A549 (cell line): Measurements from ENCODE around the gene PVALEF. TPM values are rescaled to one million over a fixed set of nuclear protein-coding genes. Genes with fewer than 3 reads are reported as not detected.

Experiments
- ATAC-seq, 2 experiments: fragments of 200-7000 bp in 1 of 2; fragments of >200 bp in 1 of 2; cut with Nextera tagmentation in 1 of 2; cut with Tn5 transposase in 1 of 2; 3 replicates each; pipeline versions ENCODE4 v1.8.0 to v1.9.1; 2018 to 2020; ENCODE audit warnings: mild to moderate bottlenecking in 1 of 2, moderate library complexity in 1 of 2
- CTCF ChIA-PET: fragments of 300-600 bp; sonication (Branson Sonifier 250); formaldehyde crosslinking; extraction: SDS; loops from one replicate; lab custom pipeline; 2021; ENCODE audit warnings: antibody characterized with exemption, inconsistent platforms; lab: Yijun Ruan, JAX
- POLR2A ChIA-PET: fragments of 350-600 bp; formaldehyde crosslinking; extraction: SDS; loops from one replicate; lab custom pipeline; 2021; ENCODE audit warnings: antibody characterized with exemption, inconsistent platforms; lab: Yijun Ruan, JAX
- DNase-seq, 2 experiments: peaks; one replicate each; pipeline versions ENCODE4 v3.0.0 to v3.0.0-alpha.2; 2011 to 2016; ENCODE audit warnings: low read depth in 1 of 2, low spot score in 1 of 2
- FAIRE-seq: peaks from 2 replicates; lab custom pipeline; 2011; peaks lifted over from hg19 to GRCh38; lab: Jason Lieb, UNC
- H3K27ac ChIP-seq, 2 experiments: fragments of >200 bp; sonication (Bioruptor Twin); formaldehyde crosslinking; 3 replicates each; pipeline ENCODE4 v1.5.1; 2016 to 2017
- H3K4me1 ChIP-seq: fragments of >200 bp; sonication (Bioruptor Twin); formaldehyde crosslinking; 3 replicates; pipeline ENCODE4 v1.6.1; 2016
- H3K4me2 ChIP-seq: fragments of >200 bp; sonication (Bioruptor Twin); formaldehyde crosslinking; 3 replicates; pipeline ENCODE4 v1.6.1; 2016
- H3K4me3 ChIP-seq: fragments of >200 bp; sonication (Bioruptor Twin); formaldehyde crosslinking; 3 replicates; pipeline ENCODE4 v1.5.1; 2016
- H3K9me3 ChIP-seq: fragments of >200 bp; sonication (Bioruptor Twin); formaldehyde crosslinking; 3 replicates; pipeline ENCODE4 v1.6.1; 2016
- CHD4 ChIP-seq: fragments of 200-600 bp; sonication (generic); IDR thresholded peaks from 2 replicates; pipeline ENCODE4 v1.6.1; 2016; ENCODE audit warnings: antibody characterized with exemption, mild to moderate bottlenecking, borderline replicate concordance
- ESRRA ChIP-seq: fragments of 150-350 bp; IDR thresholded peaks from 2 replicates; pipeline ENCODE4 v1.6.1; 2014; ENCODE audit warnings: mild to moderate bottlenecking, low read length, borderline replicate concordance
- FOSL2 ChIP-seq, 2 experiments: fragments of 450-650 bp in 1 of 2; fragments of >200 bp in 1 of 2; sonication (Bioruptor Twin) in 1 of 2; formaldehyde crosslinking; IDR thresholded peaks; 2 replicates each; pipeline versions ENCODE4 v1.5.0 to v1.6.1; 2016 to 2020; ENCODE audit warnings: mild to moderate bottlenecking in 1 of 2, moderate library complexity in 1 of 2
- FOXS1 ChIP-seq: fragments of 250-450 bp; sonication (Bioruptor Pico); IDR thresholded peaks from 2 replicates; pipeline ENCODE4 v1.5.0; 2020; ENCODE audit warnings: mild to moderate bottlenecking, moderate library complexity
- HEYL ChIP-seq: fragments of 250-450 bp; sonication (Bioruptor Pico); IDR thresholded peaks from 2 replicates; pipeline ENCODE4 v1.8.0; 2021; ENCODE audit warnings: mild to moderate bottlenecking, moderate library complexity
- HOXA7 ChIP-seq: fragments of 250-450 bp; sonication (Bioruptor Pico); IDR thresholded peaks from 2 replicates; pipeline ENCODE4 v1.5.0; 2020; ENCODE audit warnings: mild to moderate bottlenecking, moderate library complexity
- KDM1A ChIP-seq: fragments of 200-600 bp; sonication (generic); IDR thresholded peaks from 2 replicates; pipeline ENCODE4 v1.6.1; 2016; ENCODE audit warnings: low read depth, mild to moderate bottlenecking
- KDM5A ChIP-seq: fragments of 200-600 bp; sonication (generic); IDR thresholded peaks from 2 replicates; pipeline ENCODE4 v1.6.1; 2016; ENCODE audit warnings: antibody characterized with exemption, mild to moderate bottlenecking
- MAFK ChIP-seq: fragments of 450-650 bp; IDR thresholded peaks from 2 replicates; pipeline ENCODE4 v1.6.1; 2014; ENCODE audit not compliant: partially characterized antibody
- MAZ ChIP-seq: fragments of 150-350 bp; IDR thresholded peaks from 2 replicates; pipeline ENCODE4 v1.6.1; 2014; ENCODE audit warnings: antibody characterized with exemption, low read depth, low read length, borderline replicate concordance
- NR3C1 ChIP-seq: fragments of >200 bp; sonication (Bioruptor Twin); formaldehyde crosslinking; IDR thresholded peaks from 3 replicates; pipeline ENCODE4 v1.6.1; 2017
- POLR2A ChIP-seq: IDR thresholded peaks from 2 replicates; pipeline ENCODE4 v1.6.1; 2012; ENCODE audit warnings: mild to moderate bottlenecking, low read length
- POLR2AphosphoS2 ChIP-seq: conservative IDR thresholded peaks from 2 replicates; pipeline ENCODE4 v1.6.1; 2012; ENCODE audit warnings: low read length, improper control_type of control experiment, inconsistent platforms
- RAD21 ChIP-seq, 2 experiments: fragments of >200 bp in 1 of 2; sonication (Bioruptor Twin) in 1 of 2; formaldehyde crosslinking in 1 of 2; IDR thresholded peaks in 1 of 2; conservative IDR thresholded peaks in 1 of 2; 2 replicates in 1 of 2; 3 replicates in 1 of 2; pipeline ENCODE4 v1.6.1; 2012 to 2018; ENCODE audit warnings: inconsistent platforms in 1 of 2
- SMC3 ChIP-seq: fragments of >200 bp; sonication (Bioruptor Twin); formaldehyde crosslinking; IDR thresholded peaks from 3 replicates; pipeline ENCODE4 v1.6.1; 2018; ENCODE audit warnings: inconsistent platforms
- TFCP2L1 ChIP-seq: fragments of 250-450 bp; sonication (Bioruptor Pico); IDR thresholded peaks from 2 replicates; pipeline ENCODE4 v1.5.0; 2021; ENCODE audit warnings: mild to moderate bottlenecking
- ZFP36 ChIP-seq: fragments of 450-650 bp; IDR thresholded peaks from 2 replicates; pipeline ENCODE4 v1.6.1; 2014; ENCODE audit warnings: borderline replicate concordance; ENCODE audit not compliant: partially characterized antibody
- WGBS: methylation state at CpG from one replicate; pipeline ENCODE4 v1.1.6; 2017; ENCODE audit errors: missing lambda C conversion rate; 5-methylcytosine and 5-hydroxymethylcytosine counted together
- polyA plus RNA-seq, 4 experiments: library from polyadenylated mRNA; depleted of rRNA in 3 of 4; stranded (reverse); fragments of >200 nt; fragmentation: RNase III in 1 of 4; extraction: RNeasy Plus Mini Kit Qiagen cat#74134 plus additional on column Dnase treatment in 1 of 4; gene quantifications; 2 replicates in 3 of 4; 3 replicates in 1 of 4; pipeline ENCODE4 v1.2.3, GENCODE V29; 2011 to 2017
- TF ChIP-seq, protein P1 (sequence below): fragments of >200 bp; sonication (Bioruptor Twin); formaldehyde crosslinking; IDR thresholded peaks from 3 replicates; pipeline ENCODE4 v1.5.1; 2016
- TF ChIP-seq, protein P2 (sequence below): fragments of 250-450 bp; sonication (Bioruptor Pico); IDR thresholded peaks from 2 replicates; pipeline ENCODE4 v1.5.0; 2020; ENCODE audit warnings: low read depth, mild to moderate bottlenecking, moderate library complexity
- TF ChIP-seq, protein P3 (sequence below): fragments of 150-350 bp; IDR thresholded peaks from 2 replicates; pipeline ENCODE4 v1.6.1; 2014; ENCODE audit warnings: low read depth, mild to moderate bottlenecking, low read length
- TF ChIP-seq, protein P4 (sequence below): IDR thresholded peaks from 2 replicates; pipeline ENCODE4 v1.6.1; 2012

The PVALEF gene
- polyA plus RNA-seq, 2 of the 4 experiments (the other 2 are of a cell fraction), result not detected

DNA sequence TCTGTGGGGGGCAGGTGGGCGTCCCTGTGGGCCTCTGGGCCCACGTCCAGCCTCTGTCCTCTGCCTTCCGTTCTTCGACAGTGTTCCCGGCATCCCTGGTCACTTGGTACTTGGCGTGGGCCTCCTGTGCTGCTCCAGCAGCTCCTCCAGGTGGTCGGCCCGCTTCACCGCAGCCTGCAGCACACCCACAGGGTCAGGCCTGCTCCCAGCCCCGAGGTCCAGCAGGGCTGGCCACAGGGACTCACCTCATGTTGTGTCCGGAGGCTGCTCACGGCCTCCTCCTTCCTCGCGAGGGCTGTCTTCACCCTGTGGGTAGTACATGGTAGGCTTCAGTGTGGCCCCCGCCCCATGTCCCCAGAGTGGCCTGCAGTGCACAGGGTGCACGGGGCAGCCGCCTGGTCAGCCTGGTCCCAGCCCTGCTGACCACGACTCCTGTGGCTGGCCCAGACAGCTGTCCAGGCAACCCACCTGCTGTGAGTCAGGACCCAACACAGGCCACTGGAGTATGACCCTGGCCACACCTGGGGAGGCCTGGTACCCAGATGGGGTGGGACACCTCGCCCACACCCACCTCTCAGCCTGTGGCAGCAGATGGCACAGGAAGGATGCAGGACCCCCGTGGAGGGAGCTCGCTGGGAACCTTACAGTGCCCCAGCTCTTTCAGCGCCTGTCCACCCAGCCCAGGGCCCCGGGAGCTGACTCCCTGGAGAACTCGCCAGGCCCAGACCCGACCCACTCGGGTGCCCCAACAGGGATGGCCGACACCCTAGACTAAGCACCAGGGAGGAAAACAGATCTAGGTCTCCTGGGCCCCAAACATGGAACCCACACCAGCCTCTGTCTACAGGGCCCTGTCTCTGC lies 24.6 kb downstream of the PVALEF start:
- peak; percentile 45 to 80; a peak in 5 of 6 replicates for ATAC-seq
- ChIA-PET POLR2A (no interaction called here), CTCF (interaction anchor here (0.6 to 5.9 kb wide), 15 partner anchors 11 to 205 kb away, joined by 3 to 58 read pairs (median 3); no protein-coding TSS in a partner anchor)
- no peak for FAIRE-seq
- no peak for TF ChIP-seq FOXS1 (CRISPR knock-in tag)
- TF ChIP-seq KDM1A, result no peak
- no peak for TF ChIP-seq TFCP2L1 (CRISPR knock-in tag)
- TF ChIP-seq ESRRA, result no peak
- 0 out of 3 replicates have a peak, but pooled peaks have one; percentile 11 for TF ChIP-seq SMC3
- TF ChIP-seq RAD21 (conservative IDR thresholded peaks at IDR 0.05 in 1 of 2, IDR thresholded peaks at IDR 0.05 in 1 of 2), result peak in 1 of 2 experiments; percentile 60; a peak in 4 of 5 replicates
- TF ChIP-seq, protein P1, sequence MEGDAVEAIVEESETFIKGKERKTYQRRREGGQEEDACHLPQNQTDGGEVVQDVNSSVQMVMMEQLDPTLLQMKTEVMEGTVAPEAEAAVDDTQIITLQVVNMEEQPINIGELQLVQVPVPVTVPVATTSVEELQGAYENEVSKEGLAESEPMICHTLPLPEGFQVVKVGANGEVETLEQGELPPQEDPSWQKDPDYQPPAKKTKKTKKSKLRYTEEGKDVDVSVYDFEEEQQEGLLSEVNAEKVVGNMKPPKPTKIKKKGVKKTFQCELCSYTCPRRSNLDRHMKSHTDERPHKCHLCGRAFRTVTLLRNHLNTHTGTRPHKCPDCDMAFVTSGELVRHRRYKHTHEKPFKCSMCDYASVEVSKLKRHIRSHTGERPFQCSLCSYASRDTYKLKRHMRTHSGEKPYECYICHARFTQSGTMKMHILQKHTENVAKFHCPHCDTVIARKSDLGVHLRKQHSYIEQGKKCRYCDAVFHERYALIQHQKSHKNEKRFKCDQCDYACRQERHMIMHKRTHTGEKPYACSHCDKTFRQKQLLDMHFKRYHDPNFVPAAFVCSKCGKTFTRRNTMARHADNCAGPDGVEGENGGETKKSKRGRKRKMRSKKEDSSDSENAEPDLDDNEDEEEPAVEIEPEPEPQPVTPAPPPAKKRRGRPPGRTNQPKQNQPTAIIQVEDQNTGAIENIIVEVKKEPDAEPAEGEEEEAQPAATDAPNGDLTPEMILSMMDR, result peak; percentile 25; the same call in 2 of the 3 replicates
- Histone ChIP-seq H3K4me1 (no peaks in the 10 kb centered on the region), H3K4me2 (no peak overlapping the region), H3K9me3 (no peaks in the 10 kb centered on the region), H3K27ac (no peak overlapping the region), H3K4me3 (no peak overlapping the region)
- peak; percentile 46 to 52 for DNase-seq
- 83% methylated on average over 25 of the region's 27 CpGs for WGBS

DNA sequence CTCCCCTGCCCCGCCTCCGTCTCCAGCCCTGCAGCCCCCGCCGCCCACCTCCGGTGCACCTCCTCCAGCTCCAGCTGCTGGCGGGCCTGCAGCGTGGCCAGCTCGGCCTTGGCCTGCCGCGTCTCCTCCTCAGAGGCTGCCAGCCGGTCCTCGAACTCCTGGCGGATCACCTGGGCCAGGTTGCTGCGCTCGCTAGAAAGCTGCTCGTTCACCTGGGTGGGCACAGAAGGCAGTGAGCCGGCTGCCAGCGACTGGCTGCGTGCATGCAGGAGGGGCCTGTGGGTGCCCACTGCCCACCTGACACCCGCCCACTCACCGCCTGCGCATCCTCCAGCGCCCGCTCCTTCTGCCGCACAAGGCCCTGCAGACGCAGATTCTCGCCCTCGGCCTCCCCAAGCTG lies 25.3 kb downstream of the PVALEF start:
- DNase-seq (no peak), FAIRE-seq (no peak), ATAC-seq (no peak)
- H3K9me3 ChIP-seq, result no peaks in the 10 kb centered on the region
- ChIA-PET CTCF (interaction anchor here (0.7 to 5.9 kb wide), 9 partner anchors 8 to 55 kb away, joined by 3 to 58 read pairs (median 3); partner anchors contain the start of genes AATK and PVALEF), POLR2A (no interaction called here)
- WGBS, result 96% methylated on average over 24 of the region's 28 CpGs
- no peak overlapping the region for H3K27ac ChIP-seq
- H3K4me3 ChIP-seq, result no peak overlapping the region
- H3K4me2 ChIP-seq, result no peak overlapping the region
- H3K4me1 ChIP-seq, result no peaks in the 10 kb centered on the region
- TF ChIP-seq, protein P2, sequence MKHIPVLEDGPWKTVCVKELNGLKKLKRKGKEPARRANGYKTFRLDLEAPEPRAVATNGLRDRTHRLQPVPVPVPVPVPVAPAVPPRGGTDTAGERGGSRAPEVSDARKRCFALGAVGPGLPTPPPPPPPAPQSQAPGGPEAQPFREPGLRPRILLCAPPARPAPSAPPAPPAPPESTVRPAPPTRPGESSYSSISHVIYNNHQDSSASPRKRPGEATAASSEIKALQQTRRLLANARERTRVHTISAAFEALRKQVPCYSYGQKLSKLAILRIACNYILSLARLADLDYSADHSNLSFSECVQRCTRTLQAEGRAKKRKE (CRISPR knock-in tag), result no peak
- TF ChIP-seq POLR2AphosphoS2 (no peak), ZFP36 (no peak)

DNA sequence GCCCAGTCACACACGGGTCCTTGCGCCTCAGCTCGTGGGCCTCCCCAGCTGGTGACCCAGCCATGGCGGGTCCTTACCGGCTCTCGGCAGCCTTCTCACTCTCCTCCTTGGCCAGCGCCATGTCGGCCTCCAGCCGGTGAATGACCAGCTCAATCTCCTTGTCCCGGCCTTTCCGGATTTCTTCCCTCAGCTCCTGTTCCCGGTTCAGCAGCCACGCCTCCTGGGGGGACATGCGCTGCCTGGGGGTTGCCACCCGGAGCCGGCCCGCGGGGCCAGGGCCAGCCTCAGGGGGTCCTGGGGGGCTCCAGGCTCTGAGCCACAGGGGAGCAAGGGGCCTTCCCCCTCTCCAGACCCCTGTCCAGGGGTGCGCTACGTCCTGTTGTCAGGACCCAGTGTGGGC lies 25.8 kb downstream of the PVALEF start:
- WGBS, result 83% methylated on average over 18 of the region's 20 CpGs
- CTCF ChIA-PET, result interaction anchor here (0.7 to 5.9 kb wide), 8 partner anchors 9 to 52 kb away, joined by 3 to 58 read pairs (median 3); partner anchors contain the start of genes AATK and PVALEF
- Histone ChIP-seq H3K4me1 (no peaks in the 10 kb centered on the region), H3K9me3 (no peaks in the 10 kb centered on the region), H3K27ac (no peak overlapping the region), H3K4me2 (no peak overlapping the region), H3K4me3 (no peak overlapping the region)
- TF ChIP-seq MAFK (no peak), FOSL2 (IDR thresholded peaks at IDR 0.05) (no peak), FOSL2 (CRISPR knock-in tag; IDR thresholded peaks at IDR 0.05) (no peak), KDM5A (no peak), CHD4 (no peak), HEYL (no peak), POLR2A (no peak), MAZ (no peak), NR3C1 (no peak), HOXA7 (CRISPR knock-in tag) (no peak), RAD21 (conservative IDR thresholded peaks at IDR 0.05 in 1 of 2, IDR thresholded peaks at IDR 0.05 in 1 of 2) (no peak)
- TF ChIP-seq, protein P3, sequence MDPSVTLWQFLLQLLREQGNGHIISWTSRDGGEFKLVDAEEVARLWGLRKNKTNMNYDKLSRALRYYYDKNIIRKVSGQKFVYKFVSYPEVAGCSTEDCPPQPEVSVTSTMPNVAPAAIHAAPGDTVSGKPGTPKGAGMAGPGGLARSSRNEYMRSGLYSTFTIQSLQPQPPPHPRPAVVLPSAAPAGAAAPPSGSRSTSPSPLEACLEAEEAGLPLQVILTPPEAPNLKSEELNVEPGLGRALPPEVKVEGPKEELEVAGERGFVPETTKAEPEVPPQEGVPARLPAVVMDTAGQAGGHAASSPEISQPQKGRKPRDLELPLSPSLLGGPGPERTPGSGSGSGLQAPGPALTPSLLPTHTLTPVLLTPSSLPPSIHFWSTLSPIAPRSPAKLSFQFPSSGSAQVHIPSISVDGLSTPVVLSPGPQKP, result no peak
- TF ChIP-seq, protein P2 (CRISPR knock-in tag), result no peak
- TF ChIP-seq, protein P4, sequence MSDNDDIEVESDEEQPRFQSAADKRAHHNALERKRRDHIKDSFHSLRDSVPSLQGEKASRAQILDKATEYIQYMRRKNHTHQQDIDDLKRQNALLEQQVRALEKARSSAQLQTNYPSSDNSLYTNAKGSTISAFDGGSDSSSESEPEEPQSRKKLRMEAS, result no peak
- FAIRE-seq (no peak), DNase-seq (no peak), ATAC-seq (no peak)
- POLR2A ChIA-PET, result no interaction called here
